Panc1 (cell line): ENCODE data around the gene SPATA31C2. TPM values are rescaled to one million over a fixed set of nuclear protein-coding genes. Genes with fewer than 3 reads are reported as not detected.
"Not testable (repeated sequence)": the region's sequence is repeated elsewhere in the genome, so short reads cannot be mapped to it uniquely, and the experiment has no call there.

Experiments
- ATAC-seq: fragments of 200-7000 bp; cut with Tn5 transposase; 2 replicates; pipeline ENCODE4 v1.9.1; 2020; ENCODE audit warnings: mild to moderate bottlenecking, moderate library complexity
- Bru-seq: library from RNA; stranded (reverse); fragments of 400-500 nt; gene quantifications from one replicate; lab custom pipeline; 2021; lab: Mats Ljungman, UMichigan
- BruChase-seq, 2 experiments: library from RNA; stranded (reverse); fragments of 400-500 nt; gene quantifications; one replicate each; lab custom pipeline; 2021; lab: Mats Ljungman, UMichigan
- BruUV-seq: library from RNA; stranded (reverse); fragments of 400-500 nt; replicated peaks from 2 replicates; lab custom pipeline; 2021; lab: Mats Ljungman, UMichigan
- CTCF ChIA-PET: fragments of 300-600 bp; sonication (Branson Sonifier 250); formaldehyde crosslinking; loops from one replicate; lab custom pipeline; 2022; ENCODE audit warnings: antibody characterized with exemption; lab: Charles Lee
- POLR2A ChIA-PET: fragments of 300-600 bp; sonication (Branson Sonifier 250); formaldehyde crosslinking; loops from one replicate; lab custom pipeline; 2022; ENCODE audit warnings: antibody characterized with exemption; lab: Charles Lee
- DNase-seq: peaks from one replicate; pipeline ENCODE4 v3.0.0-alpha.2; 2010; ENCODE audit warnings: low read depth, low spot score
- H3K27ac ChIP-seq: 2 replicates; pipeline ENCODE4 v1.5.1; 2011; ENCODE audit warnings: mild to moderate bottlenecking, low read length, inconsistent platforms
- H3K27me3 ChIP-seq: fragments of 200-500 bp; sonication (Bioruptor generic); 2 replicates; pipeline ENCODE4 v1.6.0; 2014; ENCODE audit warnings: low read length, inconsistent platforms; ENCODE audit not compliant: control insufficient read depth, insufficient read depth
- H3K36me3 ChIP-seq: fragments of 200-500 bp; sonication (Bioruptor generic); 2 replicates; pipeline ENCODE4 v1.5.1; 2014; ENCODE audit warnings: inconsistent platforms, mild to moderate bottlenecking, low read length, moderate library complexity; ENCODE audit not compliant: control insufficient read depth, insufficient read depth
- H3K4me1 ChIP-seq: 2 replicates; pipeline ENCODE4 v1.5.1; 2011; ENCODE audit warnings: inconsistent platforms, mild to moderate bottlenecking, low read length, moderate library complexity; ENCODE audit not compliant: control insufficient read depth, insufficient read depth
- H3K4me3 ChIP-seq, 2 experiments: 2 replicates each; pipeline ENCODE4 v1.5.1; 2011 to 2012; ENCODE audit warnings: low read depth in 2 of 2, low read length in 2 of 2, mild to moderate bottlenecking in 2 of 2, inconsistent platforms in 1 of 2, moderate library complexity in 1 of 2
- H3K9me3 ChIP-seq: fragments of 200-500 bp; sonication (Bioruptor generic); 2 replicates; pipeline ENCODE4 v1.5.1; 2014; ENCODE audit warnings: low read depth, mild to moderate bottlenecking, inconsistent platforms, low read length, moderate library complexity; ENCODE audit not compliant: control insufficient read depth, insufficient read depth
- POLR2AphosphoS5 ChIP-seq: IDR thresholded peaks from 2 replicates; pipeline ENCODE4 v1.6.1; 2012; ENCODE audit warnings: mild to moderate bottlenecking, low read depth, low read length, moderate library complexity
- SIN3A ChIP-seq: IDR thresholded peaks from 2 replicates; pipeline ENCODE4 v1.6.1; 2012; ENCODE audit warnings: low read depth, mild to moderate bottlenecking, low read length, moderate library complexity, borderline replicate concordance; ENCODE audit not compliant: insufficient read depth
- TCF7L2 ChIP-seq: IDR thresholded peaks from 2 replicates; pipeline ENCODE4 v1.6.1; 2011; ENCODE audit warnings: mild to moderate bottlenecking, low read depth, low read length, inconsistent platforms
- in situ Hi-C: cut with HindIII; loops from 2 replicates; pipeline ENCODE4 v1.10.0; 2016; ENCODE audit warnings: low sequenced_read_pairs, low pct_unique_long_range_greater_than_20kb
- intact Hi-C: fragments of 100-400 bp; cut with micrococcal nuclease; formaldehyde crosslinking; loops from one replicate; pipeline ENCODE4 v1.10.0; 2022; ENCODE audit not compliant: unreplicated experiment
- long read RNA-seq: library from polyadenylated mRNA; unstranded; transcript quantifications from one replicate; pipeline ENCODE4 v2.0.0, GENCODE V29; 2021; ENCODE audit not compliant: unreplicated experiment
- polyA plus RNA-seq: library from polyadenylated mRNA; unstranded; fragments of >200 nt; gene quantifications from one replicate; pipeline ENCODE4 v1.2.1, GENCODE V29; 2012; ENCODE audit warnings: missing spikeins; ENCODE audit not compliant: insufficient read length
- total RNA-seq: library from RNA; stranded (reverse); gene quantifications from one replicate; pipeline ENCODE4 v1.2.1, GENCODE V29; 2021; ENCODE audit not compliant: unreplicated experiment
- TF ChIP-seq, protein P1 (sequence below), 2 experiments: IDR thresholded peaks; 2 replicates each; pipeline ENCODE4 v1.6.1; 2011 to 2012; ENCODE audit warnings: low read depth in 2 of 2, control low read depth in 1 of 2, low read length in 1 of 2, mild to moderate bottlenecking in 1 of 2, moderate library complexity in 1 of 2; ENCODE audit not compliant: insufficient read depth in 1 of 2
- TF ChIP-seq, protein P2 (sequence below): fragments of 450-650 bp; IDR thresholded peaks from 2 replicates; pipeline ENCODE4 v1.5.1; 2017; ENCODE audit warnings: mild to moderate bottlenecking

SPATA31C2 gene
- total RNA-seq (not detected), Bru-seq, nascent RNA (not detected), BruChase-seq, experiment 1, labeled RNA remaining after a 2-hour chase (not detected), BruChase-seq, experiment 2, labeled RNA remaining after a 6-hour chase (not detected)
- not detected for polyA plus RNA-seq
- long read RNA-seq: 0 reads

DNA sequence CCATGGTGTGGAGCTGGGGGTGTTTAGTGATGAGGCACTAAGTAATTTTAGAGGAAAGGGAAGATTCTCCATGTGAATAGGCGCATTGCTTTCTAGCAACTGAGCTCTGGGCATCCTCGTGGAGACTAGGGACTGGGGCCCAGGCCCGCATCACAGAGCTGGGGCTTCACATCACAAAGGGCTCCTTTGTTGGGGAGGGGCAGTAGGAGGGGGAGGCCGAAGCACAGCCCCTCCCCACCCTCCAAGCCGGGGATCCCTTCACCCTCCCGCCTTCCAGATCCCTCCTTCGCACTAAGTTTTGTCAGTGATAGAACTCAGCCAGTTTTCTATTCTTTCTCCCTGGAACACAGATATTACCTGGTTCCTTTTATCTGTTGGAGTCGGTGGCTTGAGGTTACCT lies at the start of gene SPATA31C2:
Gene SPATA31C2 (minus strand): TSS at position 101 of the 400 bp plus-strand sequence. CDS start 29 bp downstream, at position 72.
- ATAC-seq, H3K27me3 ChIP-seq, BruUV-seq, CTCF ChIA-PET, intact Hi-C loops, H3K36me3 ChIP-seq, H3K9me3 ChIP-seq, in situ Hi-C loops, H3K4me1 ChIP-seq, DNase-seq, POLR2A ChIA-PET, H3K27ac ChIP-seq, H3K4me3 ChIP-seq: not testable (repeated sequence)

DNA sequence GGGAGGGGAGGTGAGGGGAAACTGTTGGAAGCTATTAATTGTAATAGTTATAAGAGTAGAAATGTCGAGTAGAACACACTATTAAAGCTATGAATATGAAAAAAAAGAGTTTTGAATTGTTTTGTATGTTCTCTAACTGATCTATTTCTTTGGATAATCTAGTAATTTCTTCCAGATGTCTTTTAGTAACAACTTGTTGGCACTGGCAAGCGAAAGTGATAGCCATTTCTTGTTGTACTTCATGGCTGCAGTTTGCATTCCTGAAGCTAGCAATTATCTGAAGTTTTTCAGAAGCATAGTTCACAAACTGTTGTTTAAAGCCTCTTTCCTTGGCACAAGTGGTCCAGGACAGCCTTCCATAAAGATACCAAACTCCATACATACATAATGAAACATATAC lies 49.4 kb upstream of the SPATA31C2 start:
- H3K27ac ChIP-seq: no peak overlapping the region; the same call in 1 of the 2 replicates
- TF ChIP-seq POLR2AphosphoS5 (no peak), SIN3A (no peak), TCF7L2 (no peak)
- TF ChIP-seq, protein P1, sequence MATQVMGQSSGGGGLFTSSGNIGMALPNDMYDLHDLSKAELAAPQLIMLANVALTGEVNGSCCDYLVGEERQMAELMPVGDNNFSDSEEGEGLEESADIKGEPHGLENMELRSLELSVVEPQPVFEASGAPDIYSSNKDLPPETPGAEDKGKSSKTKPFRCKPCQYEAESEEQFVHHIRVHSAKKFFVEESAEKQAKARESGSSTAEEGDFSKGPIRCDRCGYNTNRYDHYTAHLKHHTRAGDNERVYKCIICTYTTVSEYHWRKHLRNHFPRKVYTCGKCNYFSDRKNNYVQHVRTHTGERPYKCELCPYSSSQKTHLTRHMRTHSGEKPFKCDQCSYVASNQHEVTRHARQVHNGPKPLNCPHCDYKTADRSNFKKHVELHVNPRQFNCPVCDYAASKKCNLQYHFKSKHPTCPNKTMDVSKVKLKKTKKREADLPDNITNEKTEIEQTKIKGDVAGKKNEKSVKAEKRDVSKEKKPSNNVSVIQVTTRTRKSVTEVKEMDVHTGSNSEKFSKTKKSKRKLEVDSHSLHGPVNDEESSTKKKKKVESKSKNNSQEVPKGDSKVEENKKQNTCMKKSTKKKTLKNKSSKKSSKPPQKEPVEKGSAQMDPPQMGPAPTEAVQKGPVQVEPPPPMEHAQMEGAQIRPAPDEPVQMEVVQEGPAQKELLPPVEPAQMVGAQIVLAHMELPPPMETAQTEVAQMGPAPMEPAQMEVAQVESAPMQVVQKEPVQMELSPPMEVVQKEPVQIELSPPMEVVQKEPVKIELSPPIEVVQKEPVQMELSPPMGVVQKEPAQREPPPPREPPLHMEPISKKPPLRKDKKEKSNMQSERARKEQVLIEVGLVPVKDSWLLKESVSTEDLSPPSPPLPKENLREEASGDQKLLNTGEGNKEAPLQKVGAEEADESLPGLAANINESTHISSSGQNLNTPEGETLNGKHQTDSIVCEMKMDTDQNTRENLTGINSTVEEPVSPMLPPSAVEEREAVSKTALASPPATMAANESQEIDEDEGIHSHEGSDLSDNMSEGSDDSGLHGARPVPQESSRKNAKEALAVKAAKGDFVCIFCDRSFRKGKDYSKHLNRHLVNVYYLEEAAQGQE (IDR thresholded peaks at IDR 0.05; ENCODE audit: insufficient read depth in 1 of 2, low read depth in 2 of 2, low read length in 1 of 2): no peak
- TF ChIP-seq, protein P2, sequence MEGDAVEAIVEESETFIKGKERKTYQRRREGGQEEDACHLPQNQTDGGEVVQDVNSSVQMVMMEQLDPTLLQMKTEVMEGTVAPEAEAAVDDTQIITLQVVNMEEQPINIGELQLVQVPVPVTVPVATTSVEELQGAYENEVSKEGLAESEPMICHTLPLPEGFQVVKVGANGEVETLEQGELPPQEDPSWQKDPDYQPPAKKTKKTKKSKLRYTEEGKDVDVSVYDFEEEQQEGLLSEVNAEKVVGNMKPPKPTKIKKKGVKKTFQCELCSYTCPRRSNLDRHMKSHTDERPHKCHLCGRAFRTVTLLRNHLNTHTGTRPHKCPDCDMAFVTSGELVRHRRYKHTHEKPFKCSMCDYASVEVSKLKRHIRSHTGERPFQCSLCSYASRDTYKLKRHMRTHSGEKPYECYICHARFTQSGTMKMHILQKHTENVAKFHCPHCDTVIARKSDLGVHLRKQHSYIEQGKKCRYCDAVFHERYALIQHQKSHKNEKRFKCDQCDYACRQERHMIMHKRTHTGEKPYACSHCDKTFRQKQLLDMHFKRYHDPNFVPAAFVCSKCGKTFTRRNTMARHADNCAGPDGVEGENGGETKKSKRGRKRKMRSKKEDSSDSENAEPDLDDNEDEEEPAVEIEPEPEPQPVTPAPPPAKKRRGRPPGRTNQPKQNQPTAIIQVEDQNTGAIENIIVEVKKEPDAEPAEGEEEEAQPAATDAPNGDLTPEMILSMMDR: no peak
- H3K4me1 ChIP-seq: no peaks in the 10 kb centered on the region
- H3K27me3 ChIP-seq: no peaks in the 10 kb centered on the region
- ATAC-seq (no peak), DNase-seq (no peak)
- in situ Hi-C loops (no loop called here), intact Hi-C loops (no loop called here)
- H3K9me3 ChIP-seq: no peaks in the 10 kb centered on the region
- BruUV-seq: no TSS peak
- no peaks in the 10 kb centered on the region for H3K36me3 ChIP-seq
- ChIA-PET CTCF (no interaction called here), POLR2A (no interaction called here)
- no peak overlapping the region for H3K4me3 ChIP-seq

DNA sequence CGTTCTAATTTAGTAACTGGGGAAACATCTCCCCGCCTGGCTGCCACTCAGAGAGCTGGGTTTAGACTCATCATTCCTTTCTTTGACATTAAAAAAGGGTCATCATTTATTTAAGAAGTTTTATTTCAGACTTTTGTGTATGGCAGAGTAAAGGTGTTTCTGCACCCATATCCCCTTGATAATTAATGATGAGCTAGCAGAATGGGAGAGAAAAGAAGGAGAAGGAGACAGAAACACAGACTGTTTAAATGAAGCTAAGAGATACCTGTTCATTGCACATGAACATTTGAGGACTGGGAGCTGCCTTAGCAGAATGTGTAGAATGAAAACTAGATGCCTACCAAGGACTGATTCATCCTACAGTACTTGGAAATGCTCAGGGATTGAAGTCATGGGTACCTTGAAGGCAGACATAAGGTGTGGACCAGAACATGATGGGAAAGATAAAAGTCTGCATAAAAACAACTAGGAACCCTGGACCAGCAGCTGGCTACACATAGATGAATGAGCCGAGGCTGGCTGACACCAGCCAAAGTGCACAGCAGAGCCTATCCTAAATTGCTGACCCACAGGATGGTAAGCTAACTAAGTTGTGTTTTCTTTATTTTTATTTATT lies 48.3 kb upstream of the SPATA31C2 start:
- in situ Hi-C loops: no loop called here
- CTCF ChIA-PET: no interaction called here
- Histone ChIP-seq H3K27ac (no peak overlapping the region; the same call in 1 of the 2 replicates), H3K9me3 (no peaks in the 10 kb centered on the region), H3K36me3 (no peaks in the 10 kb centered on the region), H3K27me3 (no peaks in the 10 kb centered on the region), H3K4me3 (no peak overlapping the region), H3K4me1 (no peaks in the 10 kb centered on the region)
- intact Hi-C loops: no loop called here
- DNase-seq (no peak), ATAC-seq (no peak)
- BruUV-seq: no TSS peak
- TF ChIP-seq, protein P1 (IDR thresholded peaks at IDR 0.05; ENCODE audit: insufficient read depth in 1 of 2, low read depth in 2 of 2, low read length in 1 of 2): no peak
- TF ChIP-seq POLR2AphosphoS5: no peak
- no peak for TF ChIP-seq TCF7L2
- TF ChIP-seq, protein P2: no peak
- TF ChIP-seq SIN3A: no peak
- POLR2A ChIA-PET: no interaction called here
